Mesenchymal stem cell (in vitro differentiated cells and primary cell): ENCODE data around the gene DMAC2L.

Experiments used
- DNase-seq: peaks from one replicate; pipeline ENCODE4 v3.0.0-alpha.2; 2013
- H2AFZ ChIP-seq: one replicate; pipeline ENCODE4 v1.6.1; 2013; ENCODE audit warnings: low read depth, mild to moderate bottlenecking, control low read depth, inconsistent platforms, low read length, moderate library complexity
- H2AK5ac ChIP-seq: 2 replicates; pipeline ENCODE4 v1.6.1; 2013; ENCODE audit warnings: low read length, moderate library complexity, mild to moderate bottlenecking, inconsistent platforms; ENCODE audit not compliant: severe bottlenecking
- H2BK120ac ChIP-seq: one replicate; pipeline ENCODE4 v1.6.1; 2013; ENCODE audit warnings: low read depth, mild to moderate bottlenecking, inconsistent platforms, low read length, moderate library complexity
- H2BK12ac ChIP-seq, 2 experiments: one replicate each; pipeline ENCODE4 v1.6.1; 2013; ENCODE audit warnings: inconsistent platforms in 2 of 2, low read length in 2 of 2, mild to moderate bottlenecking in 2 of 2, moderate library complexity in 2 of 2, control low read depth in 1 of 2
- H2BK15ac ChIP-seq: one replicate; pipeline ENCODE4 v1.6.1; 2013; ENCODE audit warnings: mild to moderate bottlenecking, low read depth, inconsistent platforms; ENCODE audit not compliant: poor library complexity, severe bottlenecking
- H2BK5ac ChIP-seq: 2 replicates; pipeline ENCODE4 v1.6.1; 2013; ENCODE audit warnings: low read depth, mild to moderate bottlenecking, low read length, control low read depth, inconsistent platforms; ENCODE audit not compliant: poor library complexity, severe bottlenecking
- H3K14ac ChIP-seq, 2 experiments: one replicate each; pipeline ENCODE4 v1.6.1; 2013; ENCODE audit warnings: inconsistent platforms in 2 of 2, low read length in 2 of 2, control low read depth in 1 of 2, mild to moderate bottlenecking in 1 of 2, moderate library complexity in 1 of 2
- H3K18ac ChIP-seq, 2 experiments: one replicate each; pipeline ENCODE4 v1.6.1; 2013; ENCODE audit warnings: inconsistent platforms in 2 of 2, low read length in 2 of 2, control low read depth in 1 of 2, low read depth in 1 of 2, mild to moderate bottlenecking in 1 of 2
- H3K23ac ChIP-seq, 2 experiments: one replicate each; pipeline ENCODE4 v1.6.1; 2013; ENCODE audit warnings: inconsistent platforms in 2 of 2, low read length in 2 of 2, mild to moderate bottlenecking in 2 of 2, moderate library complexity in 2 of 2, control low read depth in 1 of 2
- H3K27ac ChIP-seq: 2 replicates; pipeline ENCODE4 v1.5.1; 2013; ENCODE audit warnings: mild to moderate bottlenecking, moderate library complexity, low read length, control low read depth, inconsistent platforms; ENCODE audit not compliant: poor library complexity, severe bottlenecking
- H3K27me3 ChIP-seq, 2 experiments: 2 replicates each; pipeline versions ENCODE4 v1.6.1 to v1.7.0; 2013; ENCODE audit warnings: low read length in 2 of 2, mild to moderate bottlenecking in 2 of 2, moderate library complexity in 2 of 2, control low read depth in 1 of 2, inconsistent platforms in 1 of 2; ENCODE audit not compliant: control insufficient read depth in 1 of 2, insufficient read depth in 1 of 2
- H3K36me3 ChIP-seq, 2 experiments: 2 replicates each; pipeline versions ENCODE4 v1.6.1 to v1.7.0; 2013; ENCODE audit warnings: low read length in 2 of 2, control low read depth in 1 of 2, inconsistent platforms in 1 of 2, low read depth in 1 of 2, mild to moderate bottlenecking in 1 of 2; ENCODE audit not compliant: insufficient read depth in 2 of 2, control insufficient read depth in 1 of 2
- H3K4ac ChIP-seq, 2 experiments: one replicate each; pipeline ENCODE4 v1.6.1; 2013; ENCODE audit warnings: inconsistent platforms in 2 of 2, low read length in 2 of 2, mild to moderate bottlenecking in 2 of 2, moderate library complexity in 2 of 2, control low read depth in 1 of 2, low read depth in 1 of 2
- H3K4me1 ChIP-seq: 2 replicates; pipeline ENCODE4 v1.6.1; 2013; ENCODE audit warnings: low read depth, low read length, control low read depth; ENCODE audit not compliant: control insufficient read depth, insufficient read depth
- H3K4me2 ChIP-seq: 2 replicates; pipeline ENCODE4 v1.6.1; 2013; ENCODE audit warnings: low read length, mild to moderate bottlenecking, inconsistent platforms; ENCODE audit not compliant: poor library complexity, severe bottlenecking
- H3K4me3 ChIP-seq, 2 experiments: 2 replicates each; pipeline versions ENCODE4 v1.5.1 to v1.7.0; 2013; ENCODE audit warnings: low read length in 2 of 2, mild to moderate bottlenecking in 2 of 2, control low read depth in 1 of 2, low read depth in 1 of 2; ENCODE audit not compliant: insufficient read depth in 1 of 2
- H3K79me1 ChIP-seq: replicated peaks from 2 replicates; pipeline ENCODE4 v1.6.1; 2013; ENCODE audit warnings: mild to moderate bottlenecking, control low read depth, low read length, inconsistent platforms; ENCODE audit not compliant: poor library complexity, severe bottlenecking
- H3K9ac ChIP-seq: 2 replicates; pipeline ENCODE4 v1.7.0; 2013; ENCODE audit warnings: mild to moderate bottlenecking, low read length, moderate library complexity
- H3K9me3 ChIP-seq: 2 replicates; pipeline ENCODE4 v1.7.0; 2013; ENCODE audit warnings: mild to moderate bottlenecking, low read length; ENCODE audit not compliant: control insufficient read depth
- H4K8ac ChIP-seq: one replicate; pipeline ENCODE4 v1.6.1; 2013; ENCODE audit warnings: inconsistent platforms, mild to moderate bottlenecking, low read length, moderate library complexity
- H4K91ac ChIP-seq: one replicate; pipeline ENCODE4 v1.6.1; 2013; ENCODE audit warnings: mild to moderate bottlenecking, low read length, inconsistent platforms
- WGBS: methylation state at CpG from one replicate; pipeline ENCODE4 v1.1.7; 2013; ENCODE audit warnings: mixed read lengths; 5-methylcytosine and 5-hydroxymethylcytosine counted together

DMAC2L gene

GRCh38 chr14:50343434-50343833, 31.3 kb downstream of the DMAC2L start:
- peak overlapping the region; percentile 49 for H2AK5ac ChIP-seq
- H3K79me1 ChIP-seq, result no peaks in the 10 kb centered on the region
- peaks cover 3 to 7% of the 10 kb centered on the region in 2 experiments for H3K36me3 ChIP-seq
- no peaks in the 10 kb centered on the region for H3K27me3 ChIP-seq
- H3K4me3 ChIP-seq, result no peak overlapping the region
- H4K91ac ChIP-seq, result no peak overlapping the region
- no peak overlapping the region for H3K4me2 ChIP-seq
- no peak overlapping the region for H2BK120ac ChIP-seq
- no peak overlapping the region for H3K9ac ChIP-seq
- no peak overlapping the region for H3K27ac ChIP-seq
- H2BK15ac ChIP-seq, result no peak overlapping the region
- H3K4me1 ChIP-seq, result peaks cover 7% of the 10 kb centered on the region
- H2AFZ ChIP-seq, result no peak overlapping the region
- H4K8ac ChIP-seq, result no peak overlapping the region
- no peak overlapping the region for H3K23ac ChIP-seq
- peak; percentile 14 for DNase-seq
- no CpG with 5 or more reads among the region's 1 CpG for WGBS
- H3K14ac ChIP-seq, result no peak overlapping the region
- no peak overlapping the region for H2BK12ac ChIP-seq
- H2BK5ac ChIP-seq, result no peak overlapping the region
- no peak overlapping the region for H3K4ac ChIP-seq
- H3K18ac ChIP-seq, result no peak overlapping the region
- H3K9me3 ChIP-seq, result no peaks in the 10 kb centered on the region

GRCh38 chr14:50344116-50344775, 32.1 kb downstream of the DMAC2L start:
- H3K14ac ChIP-seq, result no peak overlapping the region
- WGBS, result 95% methylated on average over 6 of the region's 7 CpGs
- peak overlapping the region; percentile 63 for H2AK5ac ChIP-seq

GRCh38 chr14:50344876-50345563, 32.9 kb downstream of the DMAC2L start:
- Histone ChIP-seq H3K23ac (no peak overlapping the region), H3K9ac (no peak overlapping the region), H4K91ac (no peak overlapping the region), H2BK120ac (no peak overlapping the region), H2BK5ac (no peak overlapping the region), H3K9me3 (no peaks in the 10 kb centered on the region), H3K27me3 (no peaks in the 10 kb centered on the region), H2AK5ac (no peak overlapping the region), H2BK15ac (no peak overlapping the region), H3K18ac (no peak overlapping the region), H3K79me1 (no peaks in the 10 kb centered on the region), H3K36me3 (no peaks in the 10 kb centered on the region), H2BK12ac (no peak overlapping the region), H3K4me2 (no peak overlapping the region), H4K8ac (no peak overlapping the region), H2AFZ (no peak overlapping the region), H3K4ac (no peak overlapping the region), H3K4me3 (no peak overlapping the region), H3K27ac (no peak overlapping the region), H3K4me1 (peaks cover 7% of the 10 kb centered on the region), H3K14ac (no peak overlapping the region)
- 50% methylated on average over 2 of the region's 4 CpGs for WGBS
- DNase-seq, result peak; percentile 26

More at GRCh38 chr14:50344116-50344775, 32.1 kb downstream of the DMAC2L start:
- H3K4me3 ChIP-seq, result no peak overlapping the region
- H3K4me2 ChIP-seq, result no peak overlapping the region
- no peak overlapping the region for H2AFZ ChIP-seq
- H3K4ac ChIP-seq, result peak overlapping the region in 1 of 2 experiments; percentile 60
- H2BK5ac ChIP-seq, result no peak overlapping the region
- no peaks in the 10 kb centered on the region for H3K27me3 ChIP-seq
- no peak overlapping the region for H2BK120ac ChIP-seq
- H3K36me3 ChIP-seq, result no peaks in the 10 kb centered on the region
- H3K79me1 ChIP-seq, result no peaks in the 10 kb centered on the region
- H3K4me1 ChIP-seq, result peaks cover 7% of the 10 kb centered on the region
- peak overlapping the region in 1 of 2 experiments; percentile 94 for H2BK12ac ChIP-seq
- H3K18ac ChIP-seq, result peak overlapping the region in 1 of 2 experiments; percentile 25
- H2BK15ac ChIP-seq, result no peak overlapping the region
- no peaks in the 10 kb centered on the region for H3K9me3 ChIP-seq
- no peak overlapping the region for H3K23ac ChIP-seq
- peak overlapping the region; percentile 62 for H4K91ac ChIP-seq
- H3K9ac ChIP-seq, result no peak overlapping the region
- H4K8ac ChIP-seq, result no peak overlapping the region
- no peak overlapping the region for H3K27ac ChIP-seq
- peak; percentile 68 for DNase-seq

- Histone ChIP-seq H2BK120ac (no peak overlapping the region), H2BK12ac (peak overlapping the region in 1 of 2 experiments; percentile 45), H4K91ac (no peak overlapping the region), H3K79me1 (no peaks in the 10 kb centered on the region), H3K9ac (no peak overlapping the region), H2BK15ac (no peak overlapping the region), H3K4me2 (no peak overlapping the region), H2BK5ac (no peak overlapping the region), H3K36me3 (no peaks in the 10 kb centered on the region), H3K9me3 (no peaks in the 10 kb centered on the region), H2AK5ac (no peak overlapping the region), H3K4me1 (peaks cover 9% of the 10 kb centered on the region), H4K8ac (no peak overlapping the region), H3K23ac (no peak overlapping the region), H3K27me3 (no peaks in the 10 kb centered on the region), H3K4ac (no peak overlapping the region), H3K27ac (no peak overlapping the region), H3K4me3 (no peak overlapping the region), H2AFZ (no peak overlapping the region), H3K14ac (no peak overlapping the region), H3K18ac (peak overlapping the region in 1 of 2 experiments; percentile 64)
- 45% methylated on average over 6 of the region's 6 CpGs for WGBS
- DNase-seq, result no peak
These were observed 33.8 kb downstream of the DMAC2L start for GRCh38 chr14:50345846-50346422.
